Effector memory CD4-positive, alpha-beta T cell (primary cell): ENCODE results near the gene OXCT1.

Source experiments
- DNase-seq, 3 donors: peaks; one replicate each; pipeline ENCODE4 v3.0.0-alpha.2; 2020
- H3K27ac ChIP-seq: 2 replicates; pipeline ENCODE4 v1.7.0; 2013; ENCODE audit warnings: mild to moderate bottlenecking, low read length, moderate library complexity; ENCODE audit not compliant: insufficient read depth, poor library complexity, severe bottlenecking
- H3K27me3 ChIP-seq: replicated peaks from 2 replicates; pipeline ENCODE4 v1.7.0; 2013; ENCODE audit warnings: mild to moderate bottlenecking, low read length; ENCODE audit not compliant: insufficient read depth, control insufficient read depth, poor library complexity, severe bottlenecking
- H3K36me3 ChIP-seq: 2 replicates; pipeline ENCODE4 v1.7.0; 2013; ENCODE audit warnings: mild to moderate bottlenecking, low read length, moderate library complexity; ENCODE audit not compliant: control insufficient read depth, insufficient read depth
- H3K4me1 ChIP-seq: 2 replicates; pipeline ENCODE4 v1.7.0; 2013; ENCODE audit warnings: low read length, mild to moderate bottlenecking; ENCODE audit not compliant: control insufficient read depth, insufficient read depth, poor library complexity, severe bottlenecking
- H3K4me3 ChIP-seq: 2 replicates; pipeline ENCODE4 v1.7.0; 2013; ENCODE audit warnings: low read length, low read depth, mild to moderate bottlenecking; ENCODE audit not compliant: insufficient read depth, poor library complexity, severe bottlenecking
- H3K9me3 ChIP-seq: 2 replicates; pipeline ENCODE4 v1.7.0; 2013; ENCODE audit warnings: mild to moderate bottlenecking, low read length, moderate library complexity; ENCODE audit not compliant: control insufficient read depth

The OXCT1 gene

DNA sequence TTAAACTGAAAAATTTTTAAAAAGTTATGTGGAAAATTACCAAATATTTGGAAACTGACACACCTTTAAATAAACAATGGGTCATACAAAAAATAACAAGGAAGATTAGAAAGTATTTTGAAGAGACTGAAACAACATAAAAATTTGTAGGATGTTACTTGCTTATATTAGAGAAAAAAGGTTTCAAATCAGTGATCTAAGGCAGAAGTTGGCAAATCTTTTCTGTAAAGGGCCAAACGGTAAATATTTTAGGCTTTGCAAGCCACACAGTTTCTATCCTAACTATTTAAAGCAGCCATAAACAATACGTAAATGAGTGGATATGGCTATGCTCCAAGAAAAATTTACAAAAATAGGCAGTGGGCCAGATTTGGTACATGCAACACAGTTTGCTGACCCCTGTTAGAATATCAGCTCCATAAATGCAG is 81.3 kb downstream of the OXCT1 start:
- Histone ChIP-seq H3K9me3 (no peaks in the 10 kb centered on the region), H3K27ac (no peak overlapping the region), H3K4me1 (no peaks in the 10 kb centered on the region), H3K4me3 (no peak overlapping the region), H3K36me3 (peaks cover 9% of the 10 kb centered on the region), H3K27me3 (no peaks in the 10 kb centered on the region)
- no peak for DNase-seq

DNA sequence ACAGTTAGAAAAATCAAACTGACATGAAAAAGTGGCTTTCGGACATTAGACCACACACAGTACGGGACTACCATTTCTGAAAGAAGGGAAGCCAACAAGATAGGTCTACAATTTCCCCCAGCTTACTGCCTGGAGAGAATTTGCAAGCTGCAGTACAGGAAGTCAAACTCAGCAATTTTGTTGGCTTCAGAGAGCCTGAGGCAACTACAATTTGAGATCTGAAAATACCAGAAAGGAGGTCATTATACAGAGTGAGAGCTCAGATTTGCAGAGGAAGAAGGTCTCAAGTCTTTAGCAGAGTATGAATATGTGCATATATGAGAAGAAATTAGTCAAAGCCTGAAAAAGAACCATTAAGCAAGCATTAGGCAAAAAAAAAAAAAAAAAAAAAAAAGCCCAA is 83.0 kb downstream of the OXCT1 start:
- H3K27me3 ChIP-seq: no peaks in the 10 kb centered on the region
- no peak overlapping the region for H3K27ac ChIP-seq
- H3K9me3 ChIP-seq: no peaks in the 10 kb centered on the region
- no peak overlapping the region for H3K4me3 ChIP-seq
- H3K36me3 ChIP-seq: peaks cover 9% of the 10 kb centered on the region
- no peaks in the 10 kb centered on the region for H3K4me1 ChIP-seq
- no peak for DNase-seq

DNA sequence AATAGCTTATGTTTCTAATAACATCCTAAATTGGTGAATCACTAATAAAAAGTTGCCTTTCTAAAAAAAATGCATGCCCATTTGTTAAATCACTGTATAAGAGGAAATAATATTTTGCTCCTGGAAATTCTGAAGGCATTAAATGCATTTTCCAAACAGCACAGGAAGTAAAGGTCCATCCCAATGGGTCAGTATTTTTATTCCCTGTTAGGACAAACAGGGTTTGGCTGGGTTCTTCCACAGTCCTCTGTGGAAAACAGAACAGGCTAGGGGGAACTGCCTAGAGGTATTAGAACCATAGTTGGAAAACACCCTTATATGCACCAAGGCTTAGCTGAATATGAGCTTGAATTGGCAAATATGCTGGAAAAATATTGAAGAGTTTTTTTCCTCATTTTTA is 85.2 kb downstream of the OXCT1 start:
- no peak for DNase-seq

DNA sequence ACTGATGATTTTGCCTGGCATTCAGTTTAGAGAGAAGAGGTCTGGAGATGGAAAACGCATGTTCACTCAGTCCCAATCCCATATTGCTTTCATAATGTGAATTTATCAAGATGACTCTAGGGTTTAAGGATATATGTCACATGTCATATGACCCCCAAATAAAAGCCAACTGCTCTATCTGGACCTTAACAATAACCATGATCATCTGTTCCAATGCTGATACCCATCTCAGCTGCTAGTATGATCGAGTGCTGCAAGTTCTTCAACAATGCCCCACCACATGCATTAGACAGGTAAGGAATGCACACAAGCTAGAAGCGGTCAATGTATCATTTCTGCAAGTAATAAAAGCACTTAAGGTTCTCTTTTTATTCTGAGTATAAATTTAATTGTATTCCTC is 91.8 kb downstream of the OXCT1 start:
- Histone ChIP-seq H3K4me3 (no peak overlapping the region), H3K36me3 (no peaks in the 10 kb centered on the region), H3K9me3 (no peaks in the 10 kb centered on the region), H3K27me3 (no peaks in the 10 kb centered on the region), H3K27ac (no peak overlapping the region), H3K4me1 (no peaks in the 10 kb centered on the region)
- DNase-seq: no peak

More for the DNA sequence above, 85.2 kb downstream of the OXCT1 start:
- Histone ChIP-seq H3K9me3 (no peaks in the 10 kb centered on the region), H3K4me1 (no peaks in the 10 kb centered on the region), H3K27ac (no peak overlapping the region), H3K27me3 (no peaks in the 10 kb centered on the region), H3K4me3 (no peak overlapping the region), H3K36me3 (peaks cover 9% of the 10 kb centered on the region)

DNA sequence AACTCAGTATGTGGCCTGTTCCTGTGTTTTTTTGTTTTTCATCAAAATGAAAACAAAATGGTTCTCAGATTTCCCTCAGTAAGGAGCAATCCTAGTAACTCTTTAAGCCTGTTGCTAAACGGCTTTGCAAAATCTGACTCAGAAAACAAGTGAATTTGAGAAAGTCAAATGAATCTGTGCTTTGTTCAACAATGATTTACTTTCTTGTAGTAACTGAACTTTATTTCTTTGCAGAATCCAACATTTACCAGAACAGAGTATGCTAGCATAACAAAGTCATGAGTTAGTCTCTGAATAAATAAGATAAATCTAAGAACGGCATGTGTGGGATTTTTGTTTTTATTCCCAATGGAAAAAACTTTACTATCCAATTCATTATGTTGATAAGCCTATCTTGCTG is 93.8 kb downstream of the OXCT1 start:
- H3K27ac ChIP-seq: no peak overlapping the region
- H3K9me3 ChIP-seq: no peaks in the 10 kb centered on the region
- H3K4me1 ChIP-seq: no peaks in the 10 kb centered on the region
- H3K36me3 ChIP-seq: no peaks in the 10 kb centered on the region
- no peaks in the 10 kb centered on the region for H3K27me3 ChIP-seq
- H3K4me3 ChIP-seq: no peak overlapping the region
- no peak for DNase-seq

DNA sequence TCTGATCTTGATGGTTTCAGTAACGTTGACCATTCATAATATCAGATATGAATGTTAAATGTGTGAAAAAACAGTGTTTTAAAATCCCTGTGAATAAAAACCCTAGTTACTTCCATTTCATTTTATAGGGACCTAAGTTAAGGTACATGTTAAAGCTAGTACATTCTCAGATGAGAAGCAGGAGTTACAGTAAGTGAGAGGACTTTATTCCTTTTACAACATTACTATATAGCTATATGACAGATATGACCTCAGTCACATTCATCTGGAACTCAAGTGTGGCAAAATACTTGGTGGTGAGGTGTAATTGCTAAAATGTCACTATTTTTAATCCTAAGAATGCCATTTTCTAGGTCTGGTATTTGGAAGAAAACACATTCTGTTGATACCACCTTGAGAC is 96.4 kb downstream of the OXCT1 start:
- no peaks in the 10 kb centered on the region for H3K27me3 ChIP-seq
- H3K9me3 ChIP-seq: no peaks in the 10 kb centered on the region
- H3K4me1 ChIP-seq: no peaks in the 10 kb centered on the region
- H3K4me3 ChIP-seq: no peak overlapping the region
- no peaks in the 10 kb centered on the region for H3K36me3 ChIP-seq
- H3K27ac ChIP-seq: no peak overlapping the region
- DNase-seq: no peak

DNA sequence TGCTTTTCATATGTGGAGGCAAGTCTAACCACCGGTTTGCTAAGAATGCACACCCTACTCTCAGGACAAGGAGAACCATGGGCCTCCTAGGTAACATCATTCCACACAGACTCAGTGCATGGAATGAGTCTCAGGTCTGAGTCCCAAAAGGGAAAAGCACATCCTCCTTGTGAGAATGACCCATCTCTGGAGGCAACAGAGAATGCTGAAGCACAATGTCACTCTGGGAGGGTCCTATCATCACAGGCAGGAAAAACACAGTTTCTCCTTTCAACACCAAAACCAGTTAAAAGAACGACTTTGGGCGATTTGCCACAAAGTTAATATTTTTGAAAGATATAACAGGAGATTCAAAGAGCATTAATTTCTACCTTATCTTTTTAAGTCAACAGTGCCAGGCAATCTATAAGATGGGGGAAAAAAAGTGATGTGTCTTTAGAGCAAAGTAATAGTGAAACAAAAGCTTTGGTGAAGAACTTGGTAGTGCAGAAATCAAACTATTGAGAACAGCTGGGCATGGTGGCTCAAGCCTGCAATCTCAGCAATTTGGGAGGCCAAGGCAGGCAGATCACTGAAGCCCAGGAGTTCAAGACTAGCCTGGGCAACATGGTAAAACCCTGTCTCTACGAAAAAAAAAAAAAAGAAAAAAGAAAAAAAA is 97.3 kb downstream of the OXCT1 start:
- H3K4me1 ChIP-seq: no peaks in the 10 kb centered on the region
- H3K27ac ChIP-seq: no peak overlapping the region
- H3K27me3 ChIP-seq: no peaks in the 10 kb centered on the region
- no peak overlapping the region for H3K4me3 ChIP-seq
- DNase-seq: no peak
- no peaks in the 10 kb centered on the region for H3K36me3 ChIP-seq
- H3K9me3 ChIP-seq: no peaks in the 10 kb centered on the region

DNA sequence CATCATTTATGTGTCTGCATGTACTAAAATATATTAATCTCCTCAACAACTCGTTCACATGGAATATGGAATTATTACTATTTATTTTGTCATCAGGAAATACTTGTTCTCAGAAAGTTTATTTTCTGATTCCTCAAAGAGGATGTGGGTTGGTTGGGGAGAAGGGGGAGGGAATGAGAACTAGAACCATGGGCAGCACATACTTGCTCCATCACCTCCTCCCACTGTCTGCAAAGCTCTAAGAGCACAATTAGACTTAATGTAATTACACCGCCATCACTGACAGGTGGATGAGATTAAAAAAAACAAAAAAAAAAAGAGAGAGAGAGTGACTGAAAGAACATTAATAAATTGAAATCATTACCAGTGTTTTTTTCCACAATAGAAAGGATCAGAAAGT is 98.2 kb downstream of the OXCT1 start:
- no peak overlapping the region for H3K27ac ChIP-seq
- no peaks in the 10 kb centered on the region for H3K9me3 ChIP-seq
- H3K4me3 ChIP-seq: no peak overlapping the region
- no peaks in the 10 kb centered on the region for H3K4me1 ChIP-seq
- H3K27me3 ChIP-seq: no peaks in the 10 kb centered on the region
- no peak for DNase-seq
- H3K36me3 ChIP-seq: no peaks in the 10 kb centered on the region

DNA sequence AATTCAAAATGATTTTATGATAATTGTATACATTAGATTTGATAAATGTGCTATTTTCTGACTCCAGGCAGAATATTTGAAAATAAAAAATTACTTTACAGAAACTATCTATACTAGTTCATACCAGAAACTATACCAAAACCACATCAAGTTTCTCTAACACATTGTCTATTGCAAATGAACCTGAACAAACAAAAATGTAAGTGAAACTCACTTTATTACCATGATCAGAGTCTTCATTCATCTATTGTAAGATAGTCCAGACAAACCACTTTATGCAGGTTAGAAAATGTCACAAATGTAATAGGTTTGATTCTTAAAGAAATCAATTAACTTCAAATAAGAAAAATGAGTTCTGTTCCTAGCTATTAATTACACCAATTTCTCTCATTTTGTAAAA is 99.4 kb downstream of the OXCT1 start:
- no peaks in the 10 kb centered on the region for H3K36me3 ChIP-seq
- H3K4me3 ChIP-seq: no peak overlapping the region
- DNase-seq: no peak
- no peaks in the 10 kb centered on the region for H3K4me1 ChIP-seq
- H3K27ac ChIP-seq: no peak overlapping the region
- H3K27me3 ChIP-seq: no peaks in the 10 kb centered on the region
- no peaks in the 10 kb centered on the region for H3K9me3 ChIP-seq

DNA sequence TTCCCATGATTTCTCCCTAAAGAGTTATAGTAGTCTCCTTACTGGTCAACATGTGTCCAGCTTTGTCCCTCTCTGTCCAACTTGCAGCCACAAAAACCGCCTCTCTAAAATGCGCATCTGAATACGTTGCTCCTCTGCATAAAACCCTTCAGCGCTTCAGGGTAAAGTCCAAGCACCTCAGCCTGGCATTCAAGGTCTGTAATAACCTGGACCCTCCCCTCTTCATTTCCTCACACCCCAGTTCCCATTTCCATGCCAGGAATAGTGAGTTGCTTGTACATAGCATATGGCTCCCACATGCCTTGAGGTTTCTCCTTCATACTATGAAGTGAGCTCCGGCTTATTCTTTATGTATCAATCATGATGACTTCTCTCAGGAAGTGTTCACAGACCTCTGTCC is 101.5 kb downstream of the OXCT1 start:
- no peak overlapping the region for H3K27ac ChIP-seq
- no peak overlapping the region for H3K4me3 ChIP-seq
- no peaks in the 10 kb centered on the region for H3K36me3 ChIP-seq
- no peaks in the 10 kb centered on the region for H3K9me3 ChIP-seq
- H3K27me3 ChIP-seq: no peaks in the 10 kb centered on the region
- DNase-seq: no peak
- no peaks in the 10 kb centered on the region for H3K4me1 ChIP-seq
